Measurements from ENCODE around the gene S100A5. TPM values are rescaled to one million over a fixed set of nuclear protein-coding genes. Genes with fewer than 3 reads are reported as not detected.
"Not testable (repeated sequence)": the region's sequence is repeated elsewhere in the genome, so short reads cannot be mapped to it uniquely, and the experiment has no call there.

S100A5 gene
- total RNA-seq, 6 experiments from 2014 or later: not detected

- Histone ChIP-seq H3K27me3 (no peaks in the 10 kb centered on the region), H3K9me3 (no peaks in the 10 kb centered on the region), H3K4me3 (no peak overlapping the region), H3K27ac (no peak overlapping the region), H3K36me3 (no peaks in the 10 kb centered on the region), H3K4me1 (no peaks in the 10 kb centered on the region)
- TF ChIP-seq POLR2A (IDR thresholded peaks at IDR 0.05) (no peak), CTCF (IDR thresholded peaks at IDR 0.05) (no peak)
- DNase-seq (no peak), ATAC-seq (peak in 3 of 4 donors; percentile 22 to 49 (median 26))
- 63% methylated on average over 1 of the region's 1 CpG for WGBS (ENCODE audit: insufficient coverage, low coverage, low lambda C conversion rate, missing lambda C conversion rate)
- intact Hi-C loops (cut with DNase I): no loop called here
Measured at GRCh38 chr1:153585006-153585405, 44.3 kb upstream of the S100A5 start.

GRCh38 chr1:153583976-153584375 lies 43.2 kb upstream of the S100A5 start:
- H3K27me3 ChIP-seq: no peaks in the 10 kb centered on the region
- intact Hi-C loops (cut with DNase I): no loop called here
- no peak overlapping the region for H3K27ac ChIP-seq
- H3K4me3 ChIP-seq: no peak overlapping the region
- ATAC-seq: no peak
- no peak for DNase-seq
- H3K4me1 ChIP-seq: no peaks in the 10 kb centered on the region
- WGBS (ENCODE audit: insufficient coverage, low coverage, low lambda C conversion rate, missing lambda C conversion rate): 80% methylated on average over 2 of the region's 2 CpGs
- H3K36me3 ChIP-seq: no peaks in the 10 kb centered on the region
- TF ChIP-seq CTCF (IDR thresholded peaks at IDR 0.05) (no peak), POLR2A (IDR thresholded peaks at IDR 0.05) (no peak)
- no peaks in the 10 kb centered on the region for H3K9me3 ChIP-seq

- 29% methylated on average over 2 of the region's 3 CpGs for WGBS (ENCODE audit: insufficient coverage, low coverage, low lambda C conversion rate, missing lambda C conversion rate)
Measured at GRCh38 chr1:153583514-153583913, 42.8 kb upstream of the S100A5 start.

GRCh38 chr1:153582836-153583235 lies 42.1 kb upstream of the S100A5 start:
- H3K4me3 ChIP-seq; H3K4me1 ChIP-seq; intact Hi-C loops (cut with DNase I); DNase-seq; H3K9me3 ChIP-seq; H3K36me3 ChIP-seq; ATAC-seq; H3K27ac ChIP-seq; H3K27me3 ChIP-seq: not testable (repeated sequence)
- 92% methylated on average over 12 of the region's 34 CpGs for WGBS (ENCODE audit: insufficient coverage, low coverage, low lambda C conversion rate, missing lambda C conversion rate)

More at GRCh38 chr1:153583514-153583913, 42.8 kb upstream of the S100A5 start:
- intact Hi-C loops (cut with DNase I); H3K27ac ChIP-seq; H3K4me1 ChIP-seq; ATAC-seq; H3K9me3 ChIP-seq; H3K4me3 ChIP-seq; H3K36me3 ChIP-seq; H3K27me3 ChIP-seq; DNase-seq: not testable (repeated sequence)

GRCh38 chr1:153578936-153579335 lies 38.2 kb upstream of the S100A5 start:
- WGBS (ENCODE audit: insufficient coverage, low coverage, low lambda C conversion rate, missing lambda C conversion rate): 69% methylated on average over 3 of the region's 3 CpGs
- Histone ChIP-seq H3K4me1 (no peaks in the 10 kb centered on the region), H3K9me3 (no peaks in the 10 kb centered on the region), H3K27me3 (no peaks in the 10 kb centered on the region), H3K36me3 (no peaks in the 10 kb centered on the region), H3K4me3 (no peak overlapping the region), H3K27ac (no peak overlapping the region)
- no peak for DNase-seq
- intact Hi-C loops (cut with DNase I): loop anchor here in 1 of 2 donors (10.0 kb wide), 1 partner anchor 66 kb away; no protein-coding TSS in a partner anchor
- no peak for ATAC-seq
- no peak for TF ChIP-seq POLR2A (IDR thresholded peaks at IDR 0.05)
- no peak for TF ChIP-seq CTCF (IDR thresholded peaks at IDR 0.05)

GRCh38 chr1:153578490-153578889 lies 37.8 kb upstream of the S100A5 start:
- intact Hi-C loops (cut with DNase I): loop anchor here in 1 of 2 donors (10.0 kb wide), 1 partner anchor 66 kb away; no protein-coding TSS in a partner anchor
- Histone ChIP-seq H3K9me3 (no peaks in the 10 kb centered on the region), H3K4me1 (no peaks in the 10 kb centered on the region), H3K27me3 (no peaks in the 10 kb centered on the region), H3K36me3 (no peaks in the 10 kb centered on the region), H3K27ac (no peak overlapping the region), H3K4me3 (no peak overlapping the region)
- ATAC-seq (no peak), DNase-seq (no peak)
- TF ChIP-seq CTCF (IDR thresholded peaks at IDR 0.05): no peak
- TF ChIP-seq POLR2A (IDR thresholded peaks at IDR 0.05): no peak
